HEK293 (cell line): ENCODE data around the gene LDLRAD2.

Experiments
- TCF7L2 ChIP-seq: IDR thresholded peaks from 2 replicates; pipeline ENCODE4 v1.6.1; 2011; ENCODE audit warnings: low read depth, mild to moderate bottlenecking, inconsistent platforms, low read length, moderate library complexity, borderline replicate concordance
- ZNF138 ChIP-seq: fragments of 450-650 bp; formaldehyde crosslinking; IDR thresholded peaks from 2 replicates; pipeline ENCODE4 v1.5.1; 2016; ENCODE audit warnings: missing biosample characterization, missing genetic modification characterization, borderline replicate concordance
- ZNF398 ChIP-seq: fragments of 450-650 bp; formaldehyde crosslinking; IDR thresholded peaks from 2 replicates; pipeline ENCODE4 v1.5.1; 2017; ENCODE audit warnings: missing biosample characterization, missing genetic modification characterization
- ZNF76 ChIP-seq: fragments of 450-650 bp; formaldehyde crosslinking; IDR thresholded peaks from 2 replicates; pipeline ENCODE4; 2016; ENCODE audit warnings: low read depth, missing biosample characterization, missing genetic modification characterization, borderline replicate concordance
- TF ChIP-seq, protein P1 (sequence below): fragments of 450-650 bp; formaldehyde crosslinking; IDR thresholded peaks from 2 replicates; pipeline ENCODE4 v1.5.1; 2016; ENCODE audit warnings: missing biosample characterization, missing genetic modification characterization

- TF ChIP-seq TCF7L2: no peak
- no peak for TF ChIP-seq ZNF138 (tag by site-specific recombination)
- TF ChIP-seq, protein P1, sequence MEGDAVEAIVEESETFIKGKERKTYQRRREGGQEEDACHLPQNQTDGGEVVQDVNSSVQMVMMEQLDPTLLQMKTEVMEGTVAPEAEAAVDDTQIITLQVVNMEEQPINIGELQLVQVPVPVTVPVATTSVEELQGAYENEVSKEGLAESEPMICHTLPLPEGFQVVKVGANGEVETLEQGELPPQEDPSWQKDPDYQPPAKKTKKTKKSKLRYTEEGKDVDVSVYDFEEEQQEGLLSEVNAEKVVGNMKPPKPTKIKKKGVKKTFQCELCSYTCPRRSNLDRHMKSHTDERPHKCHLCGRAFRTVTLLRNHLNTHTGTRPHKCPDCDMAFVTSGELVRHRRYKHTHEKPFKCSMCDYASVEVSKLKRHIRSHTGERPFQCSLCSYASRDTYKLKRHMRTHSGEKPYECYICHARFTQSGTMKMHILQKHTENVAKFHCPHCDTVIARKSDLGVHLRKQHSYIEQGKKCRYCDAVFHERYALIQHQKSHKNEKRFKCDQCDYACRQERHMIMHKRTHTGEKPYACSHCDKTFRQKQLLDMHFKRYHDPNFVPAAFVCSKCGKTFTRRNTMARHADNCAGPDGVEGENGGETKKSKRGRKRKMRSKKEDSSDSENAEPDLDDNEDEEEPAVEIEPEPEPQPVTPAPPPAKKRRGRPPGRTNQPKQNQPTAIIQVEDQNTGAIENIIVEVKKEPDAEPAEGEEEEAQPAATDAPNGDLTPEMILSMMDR (tag by site-specific recombination): no peak
- TF ChIP-seq ZNF76: no peak
- no peak for TF ChIP-seq ZNF398
These were observed 54.6 kb downstream of the LDLRAD2 start for GRCh38 chr1:21866707-21867043.
